Measurements from ENCODE around the gene MVB12B.

The MVB12B gene

DNA sequence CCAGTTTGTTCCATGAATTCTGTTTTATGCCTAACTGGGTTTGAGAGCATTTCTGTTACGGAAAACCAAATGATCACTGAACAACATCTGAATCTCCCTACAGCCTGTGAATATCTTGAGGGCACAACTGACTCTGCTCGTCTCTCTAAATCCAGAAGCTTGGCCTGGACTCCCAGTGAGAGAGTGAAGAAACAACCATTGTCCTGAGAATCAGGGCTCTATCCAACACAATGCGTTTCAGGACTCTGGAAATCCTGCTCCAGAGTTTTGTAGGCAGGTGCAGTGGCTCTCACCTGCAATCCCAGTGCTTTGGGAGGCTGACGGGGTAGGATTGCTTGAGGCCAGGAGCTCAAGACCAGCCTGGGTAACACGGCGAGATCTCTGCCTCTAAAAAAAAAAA, 7.8 kb upstream of the MVB12B start:
- DNase-seq (ENCODE audit: low spot score) (no peak), ATAC-seq (ENCODE audit: low read depth) (no peak)
- TF ChIP-seq, protein P1, sequence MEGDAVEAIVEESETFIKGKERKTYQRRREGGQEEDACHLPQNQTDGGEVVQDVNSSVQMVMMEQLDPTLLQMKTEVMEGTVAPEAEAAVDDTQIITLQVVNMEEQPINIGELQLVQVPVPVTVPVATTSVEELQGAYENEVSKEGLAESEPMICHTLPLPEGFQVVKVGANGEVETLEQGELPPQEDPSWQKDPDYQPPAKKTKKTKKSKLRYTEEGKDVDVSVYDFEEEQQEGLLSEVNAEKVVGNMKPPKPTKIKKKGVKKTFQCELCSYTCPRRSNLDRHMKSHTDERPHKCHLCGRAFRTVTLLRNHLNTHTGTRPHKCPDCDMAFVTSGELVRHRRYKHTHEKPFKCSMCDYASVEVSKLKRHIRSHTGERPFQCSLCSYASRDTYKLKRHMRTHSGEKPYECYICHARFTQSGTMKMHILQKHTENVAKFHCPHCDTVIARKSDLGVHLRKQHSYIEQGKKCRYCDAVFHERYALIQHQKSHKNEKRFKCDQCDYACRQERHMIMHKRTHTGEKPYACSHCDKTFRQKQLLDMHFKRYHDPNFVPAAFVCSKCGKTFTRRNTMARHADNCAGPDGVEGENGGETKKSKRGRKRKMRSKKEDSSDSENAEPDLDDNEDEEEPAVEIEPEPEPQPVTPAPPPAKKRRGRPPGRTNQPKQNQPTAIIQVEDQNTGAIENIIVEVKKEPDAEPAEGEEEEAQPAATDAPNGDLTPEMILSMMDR (IDR thresholded peaks at IDR 0.05; ENCODE audit: poor library complexity, severe bottlenecking): no peak
- Histone ChIP-seq H3K36me3 (ENCODE audit: low read depth) (no peaks in the 10 kb centered on the region), H3K9me3 (ENCODE audit: severe bottlenecking) (peaks cover 1% of the 10 kb centered on the region), H3K4me1 (ENCODE audit: insufficient read depth, poor library complexity, severe bottlenecking) (no peaks in the 10 kb centered on the region), H3K4me3 (ENCODE audit: severe bottlenecking) (no peak overlapping the region), H3K27me3 (ENCODE audit: insufficient read depth, poor library complexity, severe bottlenecking) (no peaks in the 10 kb centered on the region), H3K27ac (ENCODE audit: poor library complexity, severe bottlenecking) (no peak overlapping the region)

DNA sequence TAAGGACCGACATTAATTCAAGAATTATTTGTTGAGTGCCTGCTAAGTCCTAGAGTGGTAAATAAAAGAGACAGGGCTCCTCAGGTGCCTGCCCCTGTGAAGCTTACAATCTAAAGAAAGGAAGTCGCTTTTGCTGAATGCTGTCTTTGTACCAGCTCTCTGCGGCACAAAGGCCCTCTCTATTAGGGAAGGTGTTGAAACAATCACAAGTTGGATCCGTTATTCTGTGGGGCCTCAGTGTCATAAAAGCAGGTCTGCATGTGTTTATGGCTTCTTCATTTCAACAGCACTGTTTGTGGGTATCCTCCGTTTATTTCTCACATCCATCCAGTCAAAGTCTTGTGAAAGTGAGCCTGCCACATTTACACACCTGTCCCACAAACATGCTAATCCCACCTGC, 7.0 kb upstream of the MVB12B start:
- no peaks in the 10 kb centered on the region for H3K27me3 ChIP-seq (ENCODE audit: insufficient read depth, poor library complexity, severe bottlenecking)
- ATAC-seq (ENCODE audit: low read depth) (no peak), DNase-seq (ENCODE audit: low spot score) (no peak)
- TF ChIP-seq, protein P1 (IDR thresholded peaks at IDR 0.05; ENCODE audit: poor library complexity, severe bottlenecking): no peak
- no peaks in the 10 kb centered on the region for H3K4me1 ChIP-seq (ENCODE audit: insufficient read depth, poor library complexity, severe bottlenecking)
- no peak overlapping the region for H3K4me3 ChIP-seq (ENCODE audit: severe bottlenecking)
- peaks cover 2% of the 10 kb centered on the region for H3K9me3 ChIP-seq (ENCODE audit: severe bottlenecking)
- H3K36me3 ChIP-seq (ENCODE audit: low read depth): no peaks in the 10 kb centered on the region
- no peak overlapping the region for H3K27ac ChIP-seq (ENCODE audit: poor library complexity, severe bottlenecking)

DNA sequence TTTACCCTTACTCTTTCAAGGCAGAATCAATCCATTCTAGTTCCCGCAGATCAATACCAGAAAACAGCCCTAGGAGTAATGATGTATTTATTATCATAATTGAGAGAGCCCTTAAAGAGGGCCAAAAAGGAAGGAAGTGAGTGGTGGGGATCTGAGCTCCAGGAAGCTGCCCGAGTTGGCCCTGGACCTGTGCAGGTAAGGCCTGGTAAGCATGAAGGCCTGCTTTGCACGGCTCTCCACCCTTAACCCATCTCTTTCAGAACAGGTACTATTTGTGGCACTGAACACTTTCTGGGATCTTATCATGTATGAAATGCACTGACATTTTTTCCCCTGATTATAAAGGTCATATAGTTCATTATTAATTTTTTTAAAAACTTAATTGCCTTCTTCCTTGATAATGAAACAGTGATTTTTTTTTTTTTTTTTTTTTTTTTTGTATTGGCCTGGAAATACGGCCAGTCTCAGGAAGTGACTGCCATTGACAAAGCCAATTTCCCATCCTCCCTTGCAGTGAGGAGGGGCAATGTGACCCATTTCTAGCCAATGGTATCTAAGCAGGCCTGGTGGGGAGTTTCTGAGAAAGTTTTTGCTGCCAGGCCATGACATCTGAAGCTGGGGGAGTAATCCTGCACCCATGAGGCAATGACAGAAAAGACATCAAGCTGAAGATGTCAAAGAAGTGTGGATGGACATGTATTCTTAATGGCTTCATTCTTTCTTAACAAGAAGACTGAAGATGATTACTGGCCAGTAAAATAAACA, 6.3 kb upstream of the MVB12B start:
- TF ChIP-seq, protein P1 (IDR thresholded peaks at IDR 0.05; ENCODE audit: poor library complexity, severe bottlenecking): no peak
- peaks cover 2% of the 10 kb centered on the region for H3K9me3 ChIP-seq (ENCODE audit: severe bottlenecking)
- DNase-seq (ENCODE audit: low spot score): no peak
- H3K4me1 ChIP-seq (ENCODE audit: insufficient read depth, poor library complexity, severe bottlenecking): no peaks in the 10 kb centered on the region
- ATAC-seq (ENCODE audit: low read depth): no peak
- no peaks in the 10 kb centered on the region for H3K36me3 ChIP-seq (ENCODE audit: low read depth)
- no peaks in the 10 kb centered on the region for H3K27me3 ChIP-seq (ENCODE audit: insufficient read depth, poor library complexity, severe bottlenecking)
- no peak overlapping the region for H3K27ac ChIP-seq (ENCODE audit: poor library complexity, severe bottlenecking)
- H3K4me3 ChIP-seq (ENCODE audit: severe bottlenecking): no peak overlapping the region

DNA sequence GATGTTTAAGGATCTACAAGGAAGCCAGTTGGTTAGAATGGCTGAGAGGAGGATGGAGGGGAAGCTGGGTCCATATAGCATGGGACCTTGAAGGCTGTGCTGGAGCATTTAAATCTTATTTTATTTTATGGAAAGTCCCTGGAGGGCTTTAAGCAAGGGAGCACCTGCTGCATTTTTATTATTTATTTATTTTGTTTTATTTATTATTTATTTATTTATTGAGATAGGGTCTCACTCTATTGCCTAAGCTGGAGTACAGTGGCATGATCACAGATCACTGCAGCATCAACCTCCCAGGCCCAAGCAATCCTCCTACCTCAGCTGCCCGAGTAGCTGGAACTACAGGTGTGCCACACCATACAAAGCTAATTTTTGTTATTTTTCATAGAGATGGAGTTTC, 4.9 kb upstream of the MVB12B start:
- Histone ChIP-seq H3K27ac (ENCODE audit: poor library complexity, severe bottlenecking) (no peak overlapping the region), H3K4me1 (ENCODE audit: insufficient read depth, poor library complexity, severe bottlenecking) (no peaks in the 10 kb centered on the region), H3K9me3 (ENCODE audit: severe bottlenecking) (peaks cover 2% of the 10 kb centered on the region), H3K36me3 (ENCODE audit: low read depth) (no peaks in the 10 kb centered on the region), H3K4me3 (ENCODE audit: severe bottlenecking) (no peak overlapping the region), H3K27me3 (ENCODE audit: insufficient read depth, poor library complexity, severe bottlenecking) (no peaks in the 10 kb centered on the region)
- TF ChIP-seq, protein P1 (IDR thresholded peaks at IDR 0.05; ENCODE audit: poor library complexity, severe bottlenecking): no peak
- DNase-seq (ENCODE audit: low spot score): no peak
- ATAC-seq (ENCODE audit: low read depth): no peak

DNA sequence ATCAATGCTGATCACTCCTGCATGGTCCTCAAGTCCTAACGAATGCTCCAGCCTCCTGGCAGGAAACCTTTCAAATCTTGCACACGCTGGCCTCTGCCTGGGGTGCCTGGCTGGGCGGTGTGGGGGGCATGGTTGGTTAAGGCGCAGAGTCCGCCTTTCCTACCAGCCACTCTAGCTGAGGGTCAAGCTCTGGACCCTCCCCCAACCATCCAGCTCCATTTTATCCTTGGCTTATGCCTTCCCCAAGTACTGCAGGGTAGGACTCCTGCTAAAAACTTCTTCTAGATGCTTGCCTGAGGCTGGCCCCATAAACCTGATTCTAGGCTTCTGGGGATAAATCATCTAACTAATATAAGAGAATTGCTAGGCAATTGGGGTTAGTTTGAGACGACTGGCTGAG, 808 bp upstream of the MVB12B start:
- Histone ChIP-seq H3K27me3 (ENCODE audit: insufficient read depth, poor library complexity, severe bottlenecking) (no peaks in the 10 kb centered on the region), H3K36me3 (ENCODE audit: low read depth) (no peaks in the 10 kb centered on the region), H3K9me3 (ENCODE audit: severe bottlenecking) (peaks cover 2% of the 10 kb centered on the region), H3K4me3 (ENCODE audit: severe bottlenecking) (no peak overlapping the region), H3K4me1 (ENCODE audit: insufficient read depth, poor library complexity, severe bottlenecking) (no peaks in the 10 kb centered on the region), H3K27ac (ENCODE audit: poor library complexity, severe bottlenecking) (no peak overlapping the region)
- TF ChIP-seq, protein P1 (IDR thresholded peaks at IDR 0.05; ENCODE audit: poor library complexity, severe bottlenecking): no peak
- DNase-seq (ENCODE audit: low spot score) (no peak), ATAC-seq (ENCODE audit: low read depth) (no peak)

Measured in RWPE2 (cell line).